KMS-11 (cell line): ENCODE data around the gene RSPO1.

Source experiments
- H2AFZ ChIP-seq: fragments of 200-600 bp; sonication (generic); 2 replicates; pipeline ENCODE4 v1.6.1; 2016; ENCODE audit warnings: antibody characterized with exemption, mixed run types, low read depth
- H3K27ac ChIP-seq: fragments of 200-600 bp; sonication (generic); 2 replicates; pipeline ENCODE4 v1.6.1; 2016; ENCODE audit warnings: mild to moderate bottlenecking, mixed run types
- H3K27me3 ChIP-seq: fragments of 200-600 bp; sonication (generic); 2 replicates; pipeline ENCODE4 v1.6.1; 2017; ENCODE audit warnings: mild to moderate bottlenecking, low read depth, mixed run types, moderate library complexity; ENCODE audit not compliant: insufficient read depth
- H3K36me3 ChIP-seq: fragments of 200-600 bp; sonication (generic); 2 replicates; pipeline ENCODE4 v1.6.1; 2017; ENCODE audit warnings: mild to moderate bottlenecking, mixed run types; ENCODE audit not compliant: insufficient read depth
- H3K4me1 ChIP-seq: fragments of 200-600 bp; sonication (generic); 2 replicates; pipeline ENCODE4 v1.6.1; 2016; ENCODE audit warnings: mild to moderate bottlenecking, low read depth, mixed run types; ENCODE audit not compliant: poor library complexity, severe bottlenecking
- H3K4me2 ChIP-seq: fragments of 200-600 bp; sonication (generic); 2 replicates; pipeline ENCODE4 v1.7.0; 2016; ENCODE audit warnings: mild to moderate bottlenecking, mixed run types
- H3K4me3 ChIP-seq: fragments of 200-600 bp; sonication (generic); IDR thresholded peaks from 2 replicates; pipeline ENCODE4 v1.6.1; 2017; ENCODE audit warnings: low read depth, low read length, mixed read lengths; ENCODE audit not compliant: insufficient read depth
- H3K79me2 ChIP-seq: fragments of 200-600 bp; sonication (generic); 2 replicates; pipeline ENCODE4 v1.6.1; 2016; ENCODE audit warnings: low read depth, mixed run types; ENCODE audit not compliant: insufficient read depth
- H3K9ac ChIP-seq: fragments of 200-600 bp; sonication (generic); 2 replicates; pipeline ENCODE4 v1.6.1; 2016; ENCODE audit warnings: mild to moderate bottlenecking, mixed run types
- H4K20me1 ChIP-seq: fragments of 200-600 bp; sonication (generic); 2 replicates; pipeline ENCODE4 v1.6.1; 2016; ENCODE audit warnings: mild to moderate bottlenecking, mixed run types; ENCODE audit not compliant: insufficient read depth
- CTCF ChIP-seq: fragments of 200-600 bp; sonication (generic); conservative IDR thresholded peaks from 2 replicates; pipeline ENCODE4 v1.6.1; 2017; ENCODE audit warnings: low read depth, mild to moderate bottlenecking, antibody characterized with exemption, low read length, moderate library complexity, mixed read lengths

RSPO1 gene

GRCh38 chr1:37650173-37650572 is 15.5 kb upstream of the RSPO1 start:
- TF ChIP-seq CTCF: no peak
- H2AFZ ChIP-seq: no peak overlapping the region
- H4K20me1 ChIP-seq: no peaks in the 10 kb centered on the region
- H3K4me1 ChIP-seq: no peaks in the 10 kb centered on the region
- H3K36me3 ChIP-seq: no peaks in the 10 kb centered on the region
- H3K4me3 ChIP-seq: no peak overlapping the region
- H3K79me2 ChIP-seq: no peaks in the 10 kb centered on the region
- H3K9ac ChIP-seq: no peak overlapping the region
- no peaks in the 10 kb centered on the region for H3K27me3 ChIP-seq
- H3K4me2 ChIP-seq: no peak overlapping the region
- H3K27ac ChIP-seq: no peak overlapping the region

- H3K9ac ChIP-seq: no peak overlapping the region
- no peaks in the 10 kb centered on the region for H3K4me1 ChIP-seq
- no peaks in the 10 kb centered on the region for H3K36me3 ChIP-seq
- TF ChIP-seq CTCF: no peak
- no peak overlapping the region for H2AFZ ChIP-seq
- no peak overlapping the region for H3K4me3 ChIP-seq
- H3K27me3 ChIP-seq: peaks cover 8% of the 10 kb centered on the region; the same call in 1 of the 2 replicates
- H3K27ac ChIP-seq: no peak overlapping the region
- H3K79me2 ChIP-seq: no peaks in the 10 kb centered on the region
- no peak overlapping the region for H3K4me2 ChIP-seq
- H4K20me1 ChIP-seq: no peaks in the 10 kb centered on the region
Measured at GRCh38 chr1:37647281-37647680, 12.6 kb upstream of the RSPO1 start.

- H3K27me3 ChIP-seq: peaks cover 19% of the 10 kb centered on the region
- no peak overlapping the region for H3K27ac ChIP-seq
- no peak overlapping the region for H3K9ac ChIP-seq
- no peaks in the 10 kb centered on the region for H3K4me1 ChIP-seq
- H2AFZ ChIP-seq: no peak overlapping the region
- H4K20me1 ChIP-seq: no peaks in the 10 kb centered on the region
- no peak overlapping the region for H3K4me2 ChIP-seq
- H3K4me3 ChIP-seq: no peak overlapping the region
- no peaks in the 10 kb centered on the region for H3K79me2 ChIP-seq
- H3K36me3 ChIP-seq: no peaks in the 10 kb centered on the region
- no peak for TF ChIP-seq CTCF
Measured at GRCh38 chr1:37641059-37641458, 6.4 kb upstream of the RSPO1 start.

GRCh38 chr1:37636435-37636834 is 1.7 kb upstream of the RSPO1 start:
- H3K36me3 ChIP-seq: no peaks in the 10 kb centered on the region
- H2AFZ ChIP-seq: no peak overlapping the region
- no peak overlapping the region for H3K9ac ChIP-seq
- no peak overlapping the region for H3K27ac ChIP-seq
- no peaks in the 10 kb centered on the region for H3K79me2 ChIP-seq
- no peak for TF ChIP-seq CTCF
- H3K27me3 ChIP-seq: peaks cover 29% of the 10 kb centered on the region
- no peak overlapping the region for H3K4me3 ChIP-seq
- no peaks in the 10 kb centered on the region for H3K4me1 ChIP-seq
- no peak overlapping the region for H3K4me2 ChIP-seq
- no peaks in the 10 kb centered on the region for H4K20me1 ChIP-seq
